B cell (primary cell): Measurements from ENCODE around the gene LLPH. TPM values are rescaled to one million over a fixed set of nuclear protein-coding genes. Genes with fewer than 3 reads are reported as not detected.

Source experiments
- ATAC-seq: fragments of 200-7000 bp; cut with Tn5 transposase; one replicate; pipeline ENCODE4 v1.10.0; 2021; ENCODE audit warnings: low read depth, mild to moderate bottlenecking, moderate number of reproducible peaks, moderate library complexity
- CTCF ChIA-PET: fragments of 350-600 bp; sonication (Branson Sonifier 250); formaldehyde crosslinking; loops from one replicate; lab custom pipeline; 2021; ENCODE audit warnings: antibody characterized with exemption, inconsistent platforms; lab: Charles Lee
- POLR2A ChIA-PET: fragments of 350-600 bp; sonication (Branson Sonifier 250); formaldehyde crosslinking; loops from one replicate; lab custom pipeline; 2021; ENCODE audit warnings: antibody characterized with exemption; lab: Charles Lee
- DNase-seq: peaks from one replicate; pipeline ENCODE4 v3.0.0; 2013
- H2AFZ ChIP-seq: 2 replicates; pipeline ENCODE4 v1.6.1; 2012; ENCODE audit warnings: mild to moderate bottlenecking, low read depth, low read length; ENCODE audit not compliant: insufficient read depth, poor library complexity, severe bottlenecking
- H3K27ac ChIP-seq, 2 donors: 1 replicate in 1 of 2; 2 replicates in 1 of 2; pipeline ENCODE4 v1.5.1; 2012 to 2013; ENCODE audit warnings: low read length in 2 of 2, mild to moderate bottlenecking in 2 of 2, moderate library complexity in 1 of 2
- H3K27me3 ChIP-seq, 4 experiments: fragments of 200-600 bp in 1 of 4; sonication (generic) in 1 of 4; replicated peaks in 1 of 4; 1 replicate in 2 of 4; 2 replicates in 2 of 4; pipeline versions ENCODE4 v1.6.1 to v1.7.0; 2013 to 2016; ENCODE audit warnings: low read length in 3 of 4, mild to moderate bottlenecking in 2 of 4, mixed read lengths in 1 of 4, moderate library complexity in 1 of 4; ENCODE audit not compliant: insufficient read depth in 4 of 4, control insufficient read depth in 3 of 4; ENCODE audit errors: control extremely low read depth in 1 of 4
- H3K36me3 ChIP-seq, 2 experiments: replicated peaks in 1 of 2; 1 replicate in 1 of 2; 2 replicates in 1 of 2; pipeline versions ENCODE4 v1.6.1 to v1.7.1; 2013; ENCODE audit warnings: low read length in 1 of 2; ENCODE audit not compliant: insufficient read depth in 2 of 2, control insufficient read depth in 1 of 2; ENCODE audit errors: control extremely low read depth in 1 of 2, extremely low read depth in 1 of 2
- H3K4me1 ChIP-seq, 2 donors: fragments of 200-600 bp in 1 of 2; sonication (generic) in 1 of 2; 1 replicate in 1 of 2; 2 replicates in 1 of 2; pipeline versions ENCODE4 v1.5.1 to v1.6.1; 2013 to 2017; ENCODE audit warnings: low read length in 2 of 2; ENCODE audit not compliant: control insufficient read depth in 2 of 2, insufficient read depth in 2 of 2
- H3K4me2 ChIP-seq: replicated peaks from 2 replicates; pipeline ENCODE3; 2012; ENCODE audit warnings: mild to moderate bottlenecking, low read depth, low read length; ENCODE audit not compliant: poor library complexity, severe bottlenecking
- H3K4me3 ChIP-seq, 5 experiments: fragments of 200-600 bp in 1 of 5; sonication (generic) in 1 of 5; 1 replicate in 3 of 5; 2 replicates in 2 of 5; pipeline versions ENCODE4 v1.5.1 to v1.7.0; 2011 to 2016; ENCODE audit warnings: low read length in 4 of 5, mild to moderate bottlenecking in 4 of 5, low read depth in 2 of 5, control low read depth in 1 of 5, moderate library complexity in 1 of 5; ENCODE audit not compliant: insufficient read depth in 1 of 5; ENCODE audit errors: control extremely low read depth in 1 of 5, extremely low read depth in 1 of 5
- H3K79me2 ChIP-seq: fragments of 200-600 bp; sonication (generic); one replicate; pipeline ENCODE4 v1.6.0; 2016; ENCODE audit warnings: low read length; ENCODE audit not compliant: control insufficient read depth, insufficient read depth
- H3K9ac ChIP-seq: fragments of 200-600 bp; sonication (generic); 2 replicates; pipeline ENCODE4 v1.6.1; 2017; ENCODE audit warnings: mild to moderate bottlenecking, low read length, moderate library complexity
- H3K9me3 ChIP-seq, 3 donors: one replicate each; pipeline versions ENCODE4 v1.6.1 to v1.7.1; 2013; ENCODE audit warnings: low read length in 2 of 3; ENCODE audit not compliant: control insufficient read depth in 2 of 3, insufficient read depth in 1 of 3; ENCODE audit errors: control extremely low read depth in 1 of 3
- H4K20me1 ChIP-seq: 2 replicates; pipeline ENCODE4 v1.6.0; 2012; ENCODE audit warnings: mild to moderate bottlenecking, low read length; ENCODE audit not compliant: insufficient read depth, control insufficient read depth, poor library complexity, severe bottlenecking
- H3K27ac Mint-ChIP-seq: one replicate; pipeline ENCODE4 v1.8.0; 2021; ENCODE audit warnings: mixed read lengths
- H3K27me3 Mint-ChIP-seq: one replicate; pipeline ENCODE4 v1.8.0; 2021; ENCODE audit warnings: mixed read lengths
- H3K4me1 Mint-ChIP-seq: one replicate; pipeline ENCODE4 v1.8.0; 2021; ENCODE audit warnings: mixed read lengths
- H3K4me3 Mint-ChIP-seq: one replicate; pipeline ENCODE4 v1.8.0; 2021; ENCODE audit warnings: mixed read lengths
- H3K9me3 Mint-ChIP-seq: one replicate; pipeline ENCODE4 v1.8.0; 2022; ENCODE audit warnings: mixed read lengths; ENCODE audit not compliant: insufficient read depth
- EZH2 ChIP-seq: IDR thresholded peaks from 2 replicates; pipeline ENCODE4 v1.6.1; 2012; ENCODE audit warnings: borderline replicate concordance, low read depth, mild to moderate bottlenecking, moderate library complexity, low read length; ENCODE audit not compliant: insufficient read depth, poor library complexity, severe bottlenecking
- whole genome bisulfite sequencing: methylation state at CpG from one replicate; pipeline ENCODE4 v1.1.5; 2013; ENCODE audit warnings: missing lambda C conversion rate; ENCODE audit not compliant: insufficient coverage; 5-methylcytosine and 5-hydroxymethylcytosine counted together
- intact Hi-C: fragments of 100-400 bp; cut with micrococcal nuclease; formaldehyde crosslinking; loops from one replicate; pipeline ENCODE4 v1.10.0; 2022
- polyA plus RNA-seq: library from polyadenylated mRNA; depleted of rRNA; stranded (reverse); fragments of >200 nt; gene quantifications from 2 replicates; pipeline ENCODE4 v1.2.3, GENCODE V29; 2012
- total RNA-seq, 2 donors: library from RNA; stranded (reverse); fragments of 120-200 nt in 1 of 2; gene quantifications; 1 replicate in 1 of 2; 2 replicates in 1 of 2; pipeline versions ENCODE4 v1.2.3 to v1.2.4, GENCODE V29; 2013 to 2022
- TF ChIP-seq, protein P1 (sequence below): fragments of 200-600 bp; IDR thresholded peaks from one replicate; pipeline ENCODE4 v1.8.0; 2022; ENCODE audit warnings: antibody characterized with exemption, mild to moderate bottlenecking

The LLPH gene
- total and polyA plus RNA-seq, 2 donors (not counting 1 experiment from before 2014, with no cell fraction given) = 2.1 to 23.4 TPM

DNA sequence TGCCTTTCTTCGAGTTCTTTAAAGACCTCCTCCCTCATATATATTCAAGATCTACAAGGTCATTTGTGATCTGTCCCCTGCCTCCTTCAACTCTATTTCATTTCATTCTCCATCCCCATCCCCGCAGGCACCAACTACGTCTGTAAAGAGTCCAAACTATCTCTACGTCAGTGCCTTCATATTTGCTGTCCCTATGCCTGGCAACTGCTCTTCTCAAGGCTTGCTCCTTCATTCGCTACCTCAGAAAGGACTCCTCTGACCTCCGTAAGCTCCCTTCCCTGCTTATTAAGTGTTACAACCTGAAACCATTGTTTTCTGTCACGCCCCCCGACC, 650 bp downstream of the LLPH start:
- Histone ChIP-seq H3K4me1 (peaks cover 17 to 20% of the 10 kb centered on the region in 2 donors), H3K4me2 (peak overlapping the region; percentile 86), H3K27me3 (no peaks in the 10 kb centered on the region), H3K36me3 (peaks cover 2 to 27% of the 10 kb centered on the region in 2 experiments), H3K79me2 (peaks cover 23% of the 10 kb centered on the region), H3K9ac (peak overlapping the region; percentile 88), H4K20me1 (peaks cover 2% of the 10 kb centered on the region), H2AFZ (peak overlapping the region; percentile 85), H3K9me3 (no peaks in the 10 kb centered on the region), H3K4me3 (peak overlapping the region; percentile 72 to 100 (median 96)), H3K27ac (peak overlapping the region; percentile 82 to 84)
- ATAC-seq (no peak), DNase-seq (no peak)
- intact Hi-C loops = loop anchor here (1.0 to 10.0 kb wide), 7 partner anchors 39 to 1726 kb away; partner anchors contain the start of genes CAND1, GNS, HELB and TMBIM4
- H3K27me3 Mint-ChIP-seq = no peaks in the 10 kb centered on the region
- peak overlapping the region; percentile 98 for H3K4me3 Mint-ChIP-seq
- ChIA-PET POLR2A (interaction anchor here (0.8 to 2.0 kb wide), 3 partner anchors 40 to 1139 kb away, joined by 3 to 23 read pairs (median 6); partner anchors contain the start of genes CAND1, LEMD3 and TMBIM4), CTCF (interaction anchor here (2.1 kb wide), 1 partner anchor 40 kb away, joined by 11 read pairs; the partner anchor contains the start of gene TMBIM4)
- TF ChIP-seq, protein P1, sequence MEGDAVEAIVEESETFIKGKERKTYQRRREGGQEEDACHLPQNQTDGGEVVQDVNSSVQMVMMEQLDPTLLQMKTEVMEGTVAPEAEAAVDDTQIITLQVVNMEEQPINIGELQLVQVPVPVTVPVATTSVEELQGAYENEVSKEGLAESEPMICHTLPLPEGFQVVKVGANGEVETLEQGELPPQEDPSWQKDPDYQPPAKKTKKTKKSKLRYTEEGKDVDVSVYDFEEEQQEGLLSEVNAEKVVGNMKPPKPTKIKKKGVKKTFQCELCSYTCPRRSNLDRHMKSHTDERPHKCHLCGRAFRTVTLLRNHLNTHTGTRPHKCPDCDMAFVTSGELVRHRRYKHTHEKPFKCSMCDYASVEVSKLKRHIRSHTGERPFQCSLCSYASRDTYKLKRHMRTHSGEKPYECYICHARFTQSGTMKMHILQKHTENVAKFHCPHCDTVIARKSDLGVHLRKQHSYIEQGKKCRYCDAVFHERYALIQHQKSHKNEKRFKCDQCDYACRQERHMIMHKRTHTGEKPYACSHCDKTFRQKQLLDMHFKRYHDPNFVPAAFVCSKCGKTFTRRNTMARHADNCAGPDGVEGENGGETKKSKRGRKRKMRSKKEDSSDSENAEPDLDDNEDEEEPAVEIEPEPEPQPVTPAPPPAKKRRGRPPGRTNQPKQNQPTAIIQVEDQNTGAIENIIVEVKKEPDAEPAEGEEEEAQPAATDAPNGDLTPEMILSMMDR = no peak
- TF ChIP-seq EZH2 = no peak
- 10% methylated on average over 7 of the region's 8 CpGs for WGBS
- H3K9me3 Mint-ChIP-seq = no peaks in the 10 kb centered on the region
- H3K4me1 Mint-ChIP-seq = peaks cover 51% of the 10 kb centered on the region
- peak overlapping the region; percentile 94 for H3K27ac Mint-ChIP-seq

DNA sequence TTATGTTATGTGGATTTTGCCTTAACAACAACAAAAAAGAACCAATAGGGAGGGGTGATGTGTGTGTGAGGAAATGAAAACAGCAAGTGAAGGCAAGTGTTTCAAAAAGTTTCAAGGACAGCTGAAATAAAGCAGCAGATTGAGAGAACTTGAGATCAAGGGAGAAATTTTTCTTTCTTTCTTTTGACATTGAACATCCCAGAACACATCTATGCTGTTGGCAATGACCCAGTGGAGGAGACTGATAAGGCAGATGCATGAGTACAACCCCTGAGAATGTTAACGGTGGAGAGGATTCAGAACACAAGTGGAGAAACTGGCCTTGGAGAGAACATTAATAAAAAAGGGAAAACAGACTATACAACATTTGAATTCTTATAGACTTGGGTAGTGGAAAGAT, 2.9 kb downstream of the LLPH start:
- TF ChIP-seq EZH2 = no peak
- TF ChIP-seq, protein P1 = no peak
- Histone ChIP-seq H3K36me3 (peaks cover 0 to 46% of the 10 kb centered on the region in 2 experiments), H3K27ac (no peak overlapping the region), H3K79me2 (peaks cover 23% of the 10 kb centered on the region), H3K4me2 (no peak overlapping the region), H3K4me3 (no peak overlapping the region), H3K9ac (no peak overlapping the region), H3K4me1 (peaks cover 17 to 20% of the 10 kb centered on the region in 2 donors), H3K9me3 (no peaks in the 10 kb centered on the region), H2AFZ (no peak overlapping the region), H4K20me1 (peaks cover 6% of the 10 kb centered on the region), H3K27me3 (no peaks in the 10 kb centered on the region)
- Mint-ChIP-seq H3K4me3 (peak overlapping the region; percentile 18), H3K9me3 (no peaks in the 10 kb centered on the region), H3K27ac (no peak overlapping the region), H3K27me3 (no peaks in the 10 kb centered on the region), H3K4me1 (peaks cover 53% of the 10 kb centered on the region)
- ATAC-seq = no peak
- POLR2A ChIA-PET = no interaction called here
- intact Hi-C loops = no loop called here
- DNase-seq = no peak
- no CpG with 5 or more reads among the region's 1 CpG for WGBS
- CTCF ChIA-PET = no interaction called here
